WI38 (cell line): ENCODE data around the gene HES1.

Experiments used
- H3K4me3 ChIP-seq: 2 replicates; pipeline ENCODE4 v1.5.1; 2011; ENCODE audit warnings: low read depth, mild to moderate bottlenecking, control low read depth, low read length
- CTCF ChIP-seq: IDR thresholded peaks from 2 replicates; pipeline ENCODE4 v1.5.1; 2012; ENCODE audit warnings: low read depth, mild to moderate bottlenecking, control low read depth, low read length

Gene HES1

GRCh38 chr3:194120789-194121770, 14.9 kb upstream of the HES1 start:
- no peak for TF ChIP-seq CTCF
- no peak overlapping the region for H3K4me3 ChIP-seq

DNA sequence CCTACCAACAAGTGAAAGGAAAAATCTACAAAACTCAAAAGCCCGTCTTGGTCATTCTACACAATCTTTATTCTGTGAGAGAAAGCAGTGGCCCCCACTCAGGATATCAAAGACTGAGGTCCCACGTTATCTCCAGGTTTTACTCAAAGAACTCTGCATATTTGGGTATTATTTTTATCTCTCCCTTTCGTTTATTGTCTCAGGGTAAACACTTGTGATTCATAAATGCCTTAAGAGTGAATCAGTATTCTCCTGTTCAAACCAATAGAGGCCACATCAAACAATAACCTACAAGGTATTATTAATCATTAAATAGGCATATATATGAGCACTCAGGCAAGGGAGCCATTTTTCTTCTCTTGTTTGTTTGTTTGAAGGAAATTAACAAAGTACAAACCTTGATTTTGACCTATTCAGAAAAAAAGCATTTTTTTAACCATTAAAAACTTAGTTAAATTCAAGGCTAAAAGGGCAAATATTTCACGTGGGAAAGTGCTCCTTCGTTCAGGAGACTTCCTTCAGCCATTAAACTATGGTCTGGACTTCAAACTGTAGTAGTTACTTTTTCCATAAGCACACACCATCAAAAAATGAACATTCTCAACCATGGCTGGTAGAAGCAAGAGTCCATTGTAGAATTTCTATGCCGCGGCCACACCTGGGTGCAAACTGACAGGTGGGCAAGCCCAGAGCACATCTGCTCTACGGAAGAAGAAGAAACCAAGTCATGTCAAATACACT, 13.9 kb upstream of the HES1 start:
- TF ChIP-seq CTCF, result no peak
- no peak overlapping the region for H3K4me3 ChIP-seq

DNA sequence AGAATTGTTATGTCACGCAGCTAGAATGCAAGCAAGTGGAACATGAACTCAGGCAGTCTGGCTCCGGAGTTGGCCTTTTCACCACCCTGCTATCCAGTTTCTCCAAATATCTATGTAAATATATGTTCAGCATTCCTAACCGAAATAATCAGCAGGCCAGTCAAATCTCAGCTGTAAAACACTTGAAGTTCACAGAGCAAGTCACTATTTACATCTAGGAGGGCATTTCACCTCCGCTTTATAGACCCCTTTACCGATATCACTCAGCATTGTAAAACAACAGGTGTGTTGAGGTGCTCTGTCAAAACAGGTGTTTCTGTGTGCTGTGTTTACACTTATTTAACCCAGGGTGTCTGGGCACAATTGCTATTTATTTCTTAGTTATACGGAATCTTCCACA, 12.2 kb upstream of the HES1 start:
- TF ChIP-seq CTCF, result no peak

GRCh38 chr3:194124193-194124592, 11.8 kb upstream of the HES1 start:
- no peak overlapping the region for H3K4me3 ChIP-seq
- TF ChIP-seq CTCF, result no peak

More for the DNA sequence above, 12.2 kb upstream of the HES1 start:
- no peak overlapping the region for H3K4me3 ChIP-seq

GRCh38 chr3:194125442-194125841, 10.5 kb upstream of the HES1 start:
- no peak for TF ChIP-seq CTCF

DNA sequence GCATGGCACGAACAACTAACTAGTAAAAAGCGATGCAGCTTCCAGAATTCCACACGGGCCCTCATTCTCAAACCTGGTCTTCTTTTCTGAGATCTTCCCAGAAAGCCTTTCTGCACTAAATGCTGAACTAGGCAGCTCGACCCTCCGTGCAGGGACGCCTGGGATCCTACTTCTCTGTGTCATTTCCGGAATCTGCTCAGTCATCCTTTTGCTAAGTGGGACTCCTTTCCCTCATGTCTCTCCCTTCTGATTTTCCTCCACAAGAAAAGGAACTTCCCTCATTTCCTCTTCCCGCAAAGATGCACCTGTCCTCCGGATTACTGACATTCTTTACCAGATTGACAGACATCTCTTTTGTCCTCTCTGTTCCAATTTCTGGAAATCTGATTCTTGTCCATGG, 9.2 kb upstream of the HES1 start:
- H3K4me3 ChIP-seq, result no peak overlapping the region
- TF ChIP-seq CTCF, result no peak

More at GRCh38 chr3:194125442-194125841, 10.5 kb upstream of the HES1 start:
- no peak overlapping the region for H3K4me3 ChIP-seq
